ENCODE results near the gene SERPINB7.

SERPINB7 gene

GRCh38 chr18:63788447-63789096, 13.4 kb downstream of the SERPINB7 start:
- DNase-seq, result peak in 1 of 4 experiments; percentile 1

GRCh38 chr18:63789327-63789726, 14.1 kb downstream of the SERPINB7 start:
- no peak for DNase-seq

GRCh38 chr18:63795606-63796005, 20.4 kb downstream of the SERPINB7 start:
- DNase-seq, result no peak

- DNase-seq, result no peak
Observed at GRCh38 chr18:63799189-63799588, 24.0 kb downstream of the SERPINB7 start.

GRCh38 chr18:63801343-63801742, 26.1 kb downstream of the SERPINB7 start:
- no peak for DNase-seq

GRCh38 chr18:63808125-63808524, 32.9 kb downstream of the SERPINB7 start:
- DNase-seq, result no peak

- no peak for DNase-seq
Observed at GRCh38 chr18:63817441-63818051, 42.3 kb downstream of the SERPINB7 start.

- no peak for DNase-seq
Observed at GRCh38 chr18:63818212-63818611, 43.0 kb downstream of the SERPINB7 start.

- DNase-seq, result no peak
Observed at GRCh38 chr18:63819786-63820185, 44.6 kb downstream of the SERPINB7 start.

- DNase-seq, result no peak
Observed at GRCh38 chr18:63820694-63821093, 45.5 kb downstream of the SERPINB7 start.

GRCh38 chr18:63823516-63824219, 48.5 kb downstream of the SERPINB7 start:
- no peak for DNase-seq

GRCh38 chr18:63824220-63824525, 49.0 kb downstream of the SERPINB7 start:
- DNase-seq, result no peak

- DNase-seq, result no peak
Observed at GRCh38 chr18:63828120-63828519, 52.9 kb downstream of the SERPINB7 start.

GRCh38 chr18:63828656-63829055, 53.4 kb downstream of the SERPINB7 start:
- DNase-seq, result no peak

- no peak for DNase-seq
Observed at GRCh38 chr18:63829886-63830285, 54.7 kb downstream of the SERPINB7 start.

- no peak for DNase-seq
Observed at GRCh38 chr18:63831080-63831788, 56.0 kb downstream of the SERPINB7 start.

GRCh38 chr18:63832470-63832869, 57.3 kb downstream of the SERPINB7 start:
- no peak for DNase-seq

- no peak for DNase-seq
Observed at GRCh38 chr18:63834471-63835113, 59.4 kb downstream of the SERPINB7 start.

GRCh38 chr18:63836456-63836855, 61.2 kb downstream of the SERPINB7 start:
- DNase-seq, result no peak

- DNase-seq, result no peak
Observed at GRCh38 chr18:63837590-63837989, 62.4 kb downstream of the SERPINB7 start.

GRCh38 chr18:63843008-63843407, 67.8 kb downstream of the SERPINB7 start:
- no peak for DNase-seq

- DNase-seq, result no peak
Observed at GRCh38 chr18:63844254-63844653, 69.0 kb downstream of the SERPINB7 start.

GRCh38 chr18:63848159-63848558, 72.9 kb downstream of the SERPINB7 start:
- DNase-seq, result no peak
